ENCODE results near the gene POU6F2.

POU6F2 gene

DNA sequence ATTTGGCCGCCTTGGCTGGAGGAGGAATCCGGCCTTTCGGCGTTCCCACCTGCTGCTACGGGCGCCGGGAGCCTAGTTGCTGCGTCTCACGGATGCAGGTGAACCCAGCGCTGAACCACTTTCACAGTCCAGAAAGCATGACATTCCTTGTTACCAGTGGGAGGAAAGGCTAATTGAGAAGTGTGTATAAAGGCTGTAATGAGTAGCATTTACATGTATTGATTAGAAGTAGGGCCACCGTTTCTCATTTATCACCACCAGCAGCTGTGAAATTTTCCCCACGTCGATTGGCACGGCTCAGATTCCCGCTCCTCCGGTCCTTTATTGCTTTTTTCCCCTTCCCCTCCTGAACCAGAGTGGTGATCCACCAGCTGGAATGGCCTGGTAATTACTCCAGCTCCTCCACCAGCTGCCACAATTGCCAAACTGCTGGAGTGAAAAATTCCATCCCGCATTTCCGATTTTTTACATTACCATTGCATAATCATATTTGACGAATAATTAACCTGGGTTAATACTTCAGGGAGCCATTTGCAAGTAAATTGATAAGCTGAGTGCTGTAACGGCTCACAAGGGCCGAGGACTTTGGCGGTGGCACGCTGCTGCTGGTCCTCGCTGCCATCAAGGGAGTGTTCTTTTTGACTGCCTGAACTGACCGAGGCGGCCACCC lies 153.3 kb downstream of the POU6F2 start:
- H3K9me3 ChIP-seq (ENCODE audit: severe bottlenecking), result no peaks in the 10 kb centered on the region
- no peaks in the 10 kb centered on the region for H3K4me1 ChIP-seq (ENCODE audit: insufficient read depth, poor library complexity, severe bottlenecking)
- TF ChIP-seq CTCF (IDR thresholded peaks at IDR 0.05; ENCODE audit: poor library complexity, severe bottlenecking), result no peak
- no peaks in the 10 kb centered on the region for H3K27me3 ChIP-seq (ENCODE audit: insufficient read depth, poor library complexity, severe bottlenecking)
- no peaks in the 10 kb centered on the region for H3K36me3 ChIP-seq (ENCODE audit: low read depth)
- DNase-seq (ENCODE audit: low spot score) (no peak), ATAC-seq (ENCODE audit: low read depth) (no peak)
- no peak overlapping the region for H3K4me3 ChIP-seq (ENCODE audit: severe bottlenecking)
- H3K27ac ChIP-seq (ENCODE audit: poor library complexity, severe bottlenecking), result no peak overlapping the region

DNA sequence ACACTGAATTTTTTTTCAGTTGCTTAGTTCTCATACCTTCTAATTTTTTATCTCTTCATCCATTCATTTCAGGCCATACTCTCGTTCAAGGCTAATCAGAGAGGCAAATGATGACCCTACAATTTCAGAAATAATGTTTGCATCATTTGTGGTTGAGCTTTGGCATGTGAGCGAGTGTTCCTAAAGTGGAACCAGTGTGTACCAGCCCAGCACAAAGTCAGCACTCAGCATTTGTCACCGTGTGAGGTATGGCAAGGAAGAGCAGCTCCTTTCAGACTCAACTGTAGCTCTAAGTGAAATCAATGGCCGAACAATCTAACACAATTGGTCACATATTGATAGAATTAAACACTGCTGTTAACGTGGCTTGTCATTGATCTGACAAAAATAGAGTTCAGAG lies 154.6 kb downstream of the POU6F2 start:
- Histone ChIP-seq H3K36me3 (ENCODE audit: low read depth) (no peaks in the 10 kb centered on the region), H3K4me1 (ENCODE audit: insufficient read depth, poor library complexity, severe bottlenecking) (no peaks in the 10 kb centered on the region), H3K9me3 (ENCODE audit: severe bottlenecking) (no peaks in the 10 kb centered on the region), H3K4me3 (ENCODE audit: severe bottlenecking) (no peak overlapping the region), H3K27me3 (ENCODE audit: insufficient read depth, poor library complexity, severe bottlenecking) (no peaks in the 10 kb centered on the region), H3K27ac (ENCODE audit: poor library complexity, severe bottlenecking) (no peak overlapping the region)
- DNase-seq (ENCODE audit: low spot score) (no peak), ATAC-seq (ENCODE audit: low read depth) (no peak)
- no peak for TF ChIP-seq CTCF (IDR thresholded peaks at IDR 0.05; ENCODE audit: poor library complexity, severe bottlenecking)

- no peak overlapping the region for H3K27ac ChIP-seq (ENCODE audit: poor library complexity, severe bottlenecking)
- no peak for TF ChIP-seq CTCF (IDR thresholded peaks at IDR 0.05; ENCODE audit: poor library complexity, severe bottlenecking)
- no peaks in the 10 kb centered on the region for H3K27me3 ChIP-seq (ENCODE audit: insufficient read depth, poor library complexity, severe bottlenecking)
- ATAC-seq (ENCODE audit: low read depth) (no peak), DNase-seq (ENCODE audit: low spot score) (no peak)
- no peak overlapping the region for H3K4me3 ChIP-seq (ENCODE audit: severe bottlenecking)
- H3K36me3 ChIP-seq (ENCODE audit: low read depth), result no peaks in the 10 kb centered on the region
- H3K9me3 ChIP-seq (ENCODE audit: severe bottlenecking), result no peaks in the 10 kb centered on the region
- no peaks in the 10 kb centered on the region for H3K4me1 ChIP-seq (ENCODE audit: insufficient read depth, poor library complexity, severe bottlenecking)
Observed at GRCh38 chr7:39133088-39133487, 155.4 kb downstream of the POU6F2 start.

GRCh38 chr7:39137480-39137879 lies 159.8 kb downstream of the POU6F2 start:
- DNase-seq (ENCODE audit: low spot score), result no peak
- Histone ChIP-seq H3K9me3 (ENCODE audit: severe bottlenecking) (no peaks in the 10 kb centered on the region), H3K36me3 (ENCODE audit: low read depth) (no peaks in the 10 kb centered on the region), H3K4me3 (ENCODE audit: severe bottlenecking) (no peak overlapping the region), H3K27ac (ENCODE audit: poor library complexity, severe bottlenecking) (no peak overlapping the region), H3K27me3 (ENCODE audit: insufficient read depth, poor library complexity, severe bottlenecking) (no peaks in the 10 kb centered on the region), H3K4me1 (ENCODE audit: insufficient read depth, poor library complexity, severe bottlenecking) (no peaks in the 10 kb centered on the region)
- TF ChIP-seq CTCF (IDR thresholded peaks at IDR 0.05; ENCODE audit: poor library complexity, severe bottlenecking), result no peak
- ATAC-seq (ENCODE audit: low read depth), result no peak

DNA sequence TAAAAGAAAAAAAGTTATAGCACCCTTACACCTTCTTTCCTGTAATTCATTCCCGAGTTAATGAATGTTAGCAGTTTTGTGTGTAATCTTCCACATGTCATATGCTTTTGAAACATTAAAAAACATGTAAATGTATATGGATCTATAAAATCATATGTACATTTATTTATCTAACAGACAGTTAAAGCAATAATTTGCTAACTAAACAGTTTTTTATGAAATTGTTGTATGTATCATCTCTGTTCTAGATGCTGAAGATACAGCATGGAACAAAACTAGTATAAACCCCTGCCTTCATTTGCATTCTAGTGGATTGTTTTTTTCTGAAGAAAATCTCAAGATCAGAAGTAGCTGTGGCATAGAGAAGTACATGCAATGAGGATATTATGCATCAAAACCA lies 165.0 kb downstream of the POU6F2 start:
- H3K4me3 ChIP-seq (ENCODE audit: severe bottlenecking), result no peak overlapping the region
- H3K27ac ChIP-seq (ENCODE audit: poor library complexity, severe bottlenecking), result no peak overlapping the region
- no peaks in the 10 kb centered on the region for H3K9me3 ChIP-seq (ENCODE audit: severe bottlenecking)
- no peaks in the 10 kb centered on the region for H3K27me3 ChIP-seq (ENCODE audit: insufficient read depth, poor library complexity, severe bottlenecking)
- DNase-seq (ENCODE audit: low spot score) (no peak), ATAC-seq (ENCODE audit: low read depth) (no peak)
- H3K36me3 ChIP-seq (ENCODE audit: low read depth), result no peaks in the 10 kb centered on the region
- no peaks in the 10 kb centered on the region for H3K4me1 ChIP-seq (ENCODE audit: insufficient read depth, poor library complexity, severe bottlenecking)
- TF ChIP-seq CTCF (IDR thresholded peaks at IDR 0.05; ENCODE audit: poor library complexity, severe bottlenecking), result no peak

All from RWPE2 (cell line).